IMR-90 (cell line): ENCODE data around the gene CRYBG2. TPM values are rescaled to one million over a fixed set of nuclear protein-coding genes. Genes with fewer than 3 reads are reported as not detected.

Source experiments
- ATAC-seq: fragments of 200-7000 bp; cut with Tn5 transposase; 2 replicates; pipeline ENCODE4 v1.9.1; 2020; ENCODE audit warnings: low read depth, mild to moderate bottlenecking, moderate library complexity
- BruUV-seq: library from RNA; stranded (reverse); fragments of 400-500 nt; replicated peaks from 2 replicates; lab custom pipeline; 2021; lab: Mats Ljungman, UMichigan
- CTCF ChIA-PET: fragments of 300-600 bp; formaldehyde crosslinking; extraction: SDS; loops from one replicate; lab custom pipeline; 2021; ENCODE audit warnings: antibody characterized with exemption; lab: Yijun Ruan, JAX
- POLR2A ChIA-PET: fragments of 300-600 bp; sonication (Branson Sonifier 250); formaldehyde crosslinking; loops from one replicate; lab custom pipeline; 2022; ENCODE audit warnings: antibody characterized with exemption; ENCODE audit not compliant: unreplicated experiment; lab: Charles Lee
- DNase-seq: peaks from one replicate; pipeline ENCODE4 v3.0.0; 2013
- H2AFZ ChIP-seq: replicated peaks from 2 replicates; pipeline ENCODE3; 2013; ENCODE audit warnings: low read length, mild to moderate bottlenecking; ENCODE audit not compliant: poor library complexity
- H2AK5ac ChIP-seq: 2 replicates; pipeline ENCODE4 v1.6.1; 2013; ENCODE audit warnings: low read depth, low read length, inconsistent platforms
- H2AK9ac ChIP-seq: replicated peaks from 2 replicates; pipeline ENCODE3; 2013; ENCODE audit warnings: mild to moderate bottlenecking, low read depth, low read length, moderate library complexity; ENCODE audit not compliant: poor library complexity
- H2BK120ac ChIP-seq: 2 replicates; pipeline ENCODE4 v1.6.1; 2013; ENCODE audit warnings: low read depth, low read length, inconsistent platforms
- H2BK15ac ChIP-seq: 3 replicates; pipeline ENCODE4 v1.6.1; 2013; ENCODE audit warnings: low read depth, low read length, inconsistent platforms
- H2BK20ac ChIP-seq: 2 replicates; pipeline ENCODE4 v1.6.1; 2013; ENCODE audit warnings: low read depth, mild to moderate bottlenecking, inconsistent platforms, low read length, moderate library complexity
- H2BK5ac ChIP-seq: 2 replicates; pipeline ENCODE4 v1.6.1; 2013; ENCODE audit warnings: mild to moderate bottlenecking, low read depth, low read length, inconsistent platforms; ENCODE audit not compliant: poor library complexity, severe bottlenecking
- H3K14ac ChIP-seq: replicated peaks from 2 replicates; pipeline ENCODE4 v1.6.1; 2013; ENCODE audit warnings: low read depth, low read length, inconsistent platforms
- H3K18ac ChIP-seq: 2 replicates; pipeline ENCODE4 v1.6.1; 2013; ENCODE audit warnings: low read depth, low read length, control low read depth
- H3K23ac ChIP-seq: 2 replicates; pipeline ENCODE4 v1.6.1; 2013; ENCODE audit warnings: low read depth, low read length, inconsistent platforms
- H3K27ac ChIP-seq: 2 replicates; pipeline ENCODE4 v1.5.1; 2013; ENCODE audit warnings: mild to moderate bottlenecking, control low read depth, low read length; ENCODE audit not compliant: insufficient read depth
- H3K27me3 ChIP-seq: 2 replicates; pipeline ENCODE4 v1.6.1; 2013; ENCODE audit warnings: low read length; ENCODE audit not compliant: control insufficient read depth, insufficient read depth
- H3K36me3 ChIP-seq: 2 replicates; pipeline ENCODE4 v1.6.1; 2013; ENCODE audit warnings: low read length, mixed read lengths; ENCODE audit not compliant: control insufficient read depth, insufficient read depth
- H3K4ac ChIP-seq: 2 replicates; pipeline ENCODE4 v1.6.1; 2013; ENCODE audit warnings: low read depth, low read length, inconsistent platforms
- H3K4me1 ChIP-seq: 2 replicates; pipeline ENCODE4 v1.6.1; 2013; ENCODE audit warnings: low read length, mixed read lengths; ENCODE audit not compliant: control insufficient read depth, insufficient read depth
- H3K4me2 ChIP-seq: 2 replicates; pipeline ENCODE4 v1.6.1; 2013; ENCODE audit warnings: low read depth, mild to moderate bottlenecking, control low read depth, low read length, moderate library complexity
- H3K4me3 ChIP-seq: 2 replicates; pipeline ENCODE4 v1.5.1; 2013; ENCODE audit warnings: low read depth, mild to moderate bottlenecking, control low read depth, low read length, moderate library complexity; ENCODE audit not compliant: insufficient read depth
- H3K56ac ChIP-seq: 2 replicates; pipeline ENCODE4 v1.6.1; 2013; ENCODE audit warnings: low read length, inconsistent platforms; ENCODE audit not compliant: insufficient read depth; ENCODE audit errors: extremely low read depth
- H3K79me1 ChIP-seq, 2 experiments: 2 replicates each; pipeline ENCODE4 v1.6.1; 2013; ENCODE audit warnings: low read length in 2 of 2, inconsistent platforms in 1 of 2, low read depth in 1 of 2
- H3K9ac ChIP-seq: 2 replicates; pipeline ENCODE4 v1.6.1; 2013; ENCODE audit warnings: low read depth, low read length, control low read depth
- H3K9me1 ChIP-seq: 2 replicates; pipeline ENCODE4 v1.6.1; 2013; ENCODE audit warnings: low read length, inconsistent platforms; ENCODE audit not compliant: insufficient read depth
- H3K9me3 ChIP-seq: 2 replicates; pipeline ENCODE4 v1.6.1; 2013; ENCODE audit warnings: low read length; ENCODE audit not compliant: control insufficient read depth, insufficient read depth
- H4K20me1 ChIP-seq: 2 replicates; pipeline ENCODE4 v1.6.1; 2013; ENCODE audit warnings: low read length, inconsistent platforms; ENCODE audit not compliant: insufficient read depth
- H4K5ac ChIP-seq: 2 replicates; pipeline ENCODE4 v1.6.1; 2013; ENCODE audit warnings: mild to moderate bottlenecking, low read depth, low read length, control low read depth
- H4K8ac ChIP-seq, 2 experiments: 2 replicates each; pipeline ENCODE4 v1.6.1; 2013; ENCODE audit warnings: low read depth in 2 of 2, low read length in 2 of 2, control low read depth in 1 of 2, inconsistent platforms in 1 of 2
- H4K91ac ChIP-seq: 2 replicates; pipeline ENCODE4 v1.6.1; 2013; ENCODE audit warnings: low read depth, low read length, inconsistent platforms; ENCODE audit not compliant: insufficient read depth
- SMC3 ChIP-seq: fragments of 150-350 bp; IDR thresholded peaks from 2 replicates; pipeline ENCODE4 v1.6.1; 2016; ENCODE audit warnings: low read depth, mild to moderate bottlenecking, antibody characterized with exemption, low read length, moderate library complexity
- WGBS, 2 experiments: methylation state at CpG; one replicate each; pipeline versions ENCODE4 v1.1.5 to v1.1.7; 2013; ENCODE audit warnings: missing lambda C conversion rate in 2 of 2; ENCODE audit not compliant: insufficient read length in 1 of 2; ENCODE audit errors: extremely low coverage in 2 of 2; 5-methylcytosine and 5-hydroxymethylcytosine counted together
- dilution Hi-C: fragments of 300-500 bp; cut with HindIII; formaldehyde crosslinking; loops from one replicate; pipeline ENCODE4 v1.14.3; 2018; ENCODE audit warnings: low sequenced_read_pairs; ENCODE audit not compliant: unreplicated experiment
- in situ Hi-C: fragments of 300-500 bp; cut with MboI; formaldehyde crosslinking; loops from 3 replicates; pipeline ENCODE4 v1.14.3; 2019; ENCODE audit warnings: low sequenced_read_pairs, inconsistent platforms, mixed read lengths
- intact Hi-C: fragments of 100-400 bp; cut with micrococcal nuclease; formaldehyde crosslinking; loops from 2 replicates; pipeline ENCODE4 v1.10.0; 2022
- polyA plus RNA-seq, 3 experiments: library from polyadenylated mRNA; depleted of rRNA; stranded (reverse); fragments of >200 nt; gene quantifications; 2 replicates each; pipeline ENCODE4 v1.2.3, GENCODE V29; 2012; ENCODE audit warnings: low replicate concordance in 1 of 3
- total RNA-seq: library from RNA; depleted of rRNA; stranded (reverse); fragments of >200 nt; gene quantifications from 2 replicates; pipeline ENCODE4 v1.2.3, GENCODE V29; 2012

CRYBG2 gene
- total and polyA plus RNA-seq, 2 of the 4 experiments (the other 2 are of a cell fraction): not detected

- H4K91ac ChIP-seq: no peak overlapping the region
- no peak for DNase-seq
- CTCF ChIA-PET: no interaction called here
These were observed 13.9 kb downstream of the CRYBG2 start for GRCh38 chr1:26340047-26340481.

More at GRCh38 chr1:26340047-26340481, 13.9 kb downstream of the CRYBG2 start:
- peaks cover 64% of the 10 kb centered on the region for H3K27me3 ChIP-seq
- intact Hi-C loops: no loop called here
- no peaks in the 10 kb centered on the region for H3K36me3 ChIP-seq
- dilution Hi-C loops: no loop called here
- POLR2A ChIA-PET: no interaction called here
- no peaks in the 10 kb centered on the region for H3K9me3 ChIP-seq
- H3K9ac ChIP-seq: no peak overlapping the region
- no peaks in the 10 kb centered on the region for H4K20me1 ChIP-seq
- H3K4me1 ChIP-seq: peaks cover 4% of the 10 kb centered on the region; the same call in 1 of the 2 replicates
- H2BK120ac ChIP-seq: no peak overlapping the region
- H4K8ac ChIP-seq: no peak overlapping the region
- H2BK5ac ChIP-seq: no peak overlapping the region
- H3K56ac ChIP-seq: no peak overlapping the region
- in situ Hi-C loops: no loop called here
- no peak overlapping the region for H2AK5ac ChIP-seq
- no peak overlapping the region for H3K4ac ChIP-seq
- no peak overlapping the region for H3K4me3 ChIP-seq
- no CpG with 5 or more reads among the region's 4 CpGs for WGBS, 2 experiments
- no peak overlapping the region for H2AK9ac ChIP-seq
- H3K18ac ChIP-seq: no peak overlapping the region
- no peaks in the 10 kb centered on the region for H3K9me1 ChIP-seq
- no peak overlapping the region for H3K14ac ChIP-seq
- no peaks in the 10 kb centered on the region for H3K79me1 ChIP-seq
- H3K23ac ChIP-seq: no peak overlapping the region
- no TSS peak for BruUV-seq
- no peak overlapping the region for H4K5ac ChIP-seq
- H2BK20ac ChIP-seq: no peak overlapping the region
- ATAC-seq: no peak
- no peak overlapping the region for H2AFZ ChIP-seq
- no peak overlapping the region for H2BK15ac ChIP-seq
- no peak overlapping the region for H3K4me2 ChIP-seq
- H3K27ac ChIP-seq: no peak overlapping the region
- no peak for TF ChIP-seq SMC3
